HUES64 (cell line): ENCODE measurements around the gene SF3A1.

ENCODE experiments used
- H3K27ac ChIP-seq: 2 replicates; pipeline ENCODE4 v1.7.0; 2013; ENCODE audit warnings: low read depth, low read length, inconsistent platforms
- H3K27me3 ChIP-seq: 2 replicates; pipeline ENCODE4 v1.6.1; 2013; ENCODE audit warnings: mild to moderate bottlenecking, low read length; ENCODE audit not compliant: insufficient read depth
- H3K36me3 ChIP-seq: 2 replicates; pipeline ENCODE4 v1.6.1; 2013; ENCODE audit warnings: mild to moderate bottlenecking, low read length; ENCODE audit not compliant: insufficient read depth
- H3K4me1 ChIP-seq: 2 replicates; pipeline ENCODE4 v1.6.1; 2013; ENCODE audit warnings: mild to moderate bottlenecking, low read length, moderate library complexity; ENCODE audit not compliant: insufficient read depth
- H3K4me3 ChIP-seq: 2 replicates; pipeline ENCODE4 v1.5.1; 2013; ENCODE audit warnings: mild to moderate bottlenecking, low read length, moderate library complexity
- H3K9ac ChIP-seq: 2 replicates; pipeline ENCODE4 v1.6.1; 2013; ENCODE audit warnings: mild to moderate bottlenecking, low read depth, low read length
- H3K9me3 ChIP-seq: 2 replicates; pipeline ENCODE4 v1.6.1; 2013; ENCODE audit warnings: low read depth, low read length; ENCODE audit not compliant: insufficient read depth
- WGBS: fragments of 150-250, 120-280 bp; methylation state at CpG from one replicate; pipeline ENCODE4 v1.1.7; 2013; ENCODE audit warnings: missing lambda C conversion rate; 5-methylcytosine and 5-hydroxymethylcytosine counted together

SF3A1 gene

DNA sequence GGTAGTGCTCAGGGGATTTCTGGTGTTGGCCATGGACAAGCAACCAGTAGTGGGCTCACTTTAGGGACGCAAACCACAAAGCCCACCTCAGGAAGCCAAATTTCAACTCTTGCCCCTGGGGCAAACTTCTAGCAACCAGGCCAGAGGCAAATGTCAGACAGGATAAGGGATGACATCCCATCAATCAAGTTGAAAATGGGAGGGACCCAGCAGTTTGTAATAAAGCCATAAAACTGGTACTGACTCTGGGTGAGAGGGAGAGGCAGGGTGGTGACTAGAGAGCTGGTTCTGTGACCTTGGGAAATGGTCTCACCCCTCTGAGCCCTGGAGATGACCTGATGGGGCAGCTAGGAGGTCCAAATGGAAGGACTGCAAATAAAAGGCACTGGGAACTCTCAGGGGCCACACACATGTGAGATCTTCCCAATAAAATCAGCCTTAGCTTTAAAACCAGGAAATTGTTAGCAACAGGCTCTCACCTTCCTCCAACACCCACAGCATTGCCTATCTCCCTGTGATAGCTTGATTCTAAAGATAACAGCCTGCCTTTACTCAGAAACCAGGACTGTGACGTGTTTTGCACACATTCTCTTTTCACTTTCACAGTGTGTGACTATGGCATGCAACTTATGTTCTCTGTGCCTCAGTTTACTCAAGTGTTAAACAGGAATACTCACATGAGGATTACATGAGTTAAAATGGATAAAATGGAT is 23.5 kb downstream of the SF3A1 start:
- no peaks in the 10 kb centered on the region for H3K4me1 ChIP-seq
- no peaks in the 10 kb centered on the region for H3K9me3 ChIP-seq
- H3K36me3 ChIP-seq = peaks cover 76% of the 10 kb centered on the region
- WGBS = 97% methylated on average over 2 of the region's 2 CpGs
- no peak overlapping the region for H3K27ac ChIP-seq
- no peak overlapping the region for H3K9ac ChIP-seq
- H3K4me3 ChIP-seq = no peak overlapping the region
- no peaks in the 10 kb centered on the region for H3K27me3 ChIP-seq

DNA sequence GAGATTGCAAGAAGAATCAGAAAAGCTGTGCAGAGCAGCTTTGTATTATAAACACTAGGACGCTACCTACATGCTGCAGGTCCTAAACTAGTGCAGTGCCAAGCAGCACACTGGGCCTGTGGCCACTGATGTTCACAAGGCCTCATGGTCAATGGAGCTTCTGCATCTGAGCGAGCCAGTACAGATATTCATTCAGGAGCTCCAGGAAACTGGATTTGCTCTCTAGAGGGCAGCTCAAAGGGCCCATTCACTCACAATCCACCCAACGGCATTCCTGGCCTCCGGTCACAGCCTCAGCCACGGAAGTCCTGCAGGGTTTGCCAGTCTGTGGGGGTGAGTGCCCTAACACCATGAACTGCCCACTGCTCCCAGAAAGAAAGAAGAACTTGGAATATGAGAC is 24.1 kb downstream of the SF3A1 start:
- WGBS = 91% methylated on average over 5 of the region's 5 CpGs
- peaks cover 70% of the 10 kb centered on the region for H3K36me3 ChIP-seq
- no peak overlapping the region for H3K9ac ChIP-seq
- 0 out of 2 replicates have a peak, but pooled peaks cover 4% of the 10 kb centered on the region for H3K4me1 ChIP-seq
- no peak overlapping the region for H3K27ac ChIP-seq
- no peak overlapping the region for H3K4me3 ChIP-seq
- H3K27me3 ChIP-seq = no peaks in the 10 kb centered on the region
- H3K9me3 ChIP-seq = no peaks in the 10 kb centered on the region

- Histone ChIP-seq H3K27ac (no peak overlapping the region), H3K4me1 (peaks cover 13% of the 10 kb centered on the region; the same call in 1 of the 2 replicates), H3K27me3 (no peaks in the 10 kb centered on the region), H3K4me3 (no peak overlapping the region), H3K36me3 (peaks cover 30% of the 10 kb centered on the region), H3K9me3 (no peaks in the 10 kb centered on the region), H3K9ac (no peak overlapping the region)
- WGBS = 79% methylated on average over 3 of the region's 3 CpGs
These were observed 28.1 kb downstream of the SF3A1 start for GRCh38 chr22:30328466-30329049.

DNA sequence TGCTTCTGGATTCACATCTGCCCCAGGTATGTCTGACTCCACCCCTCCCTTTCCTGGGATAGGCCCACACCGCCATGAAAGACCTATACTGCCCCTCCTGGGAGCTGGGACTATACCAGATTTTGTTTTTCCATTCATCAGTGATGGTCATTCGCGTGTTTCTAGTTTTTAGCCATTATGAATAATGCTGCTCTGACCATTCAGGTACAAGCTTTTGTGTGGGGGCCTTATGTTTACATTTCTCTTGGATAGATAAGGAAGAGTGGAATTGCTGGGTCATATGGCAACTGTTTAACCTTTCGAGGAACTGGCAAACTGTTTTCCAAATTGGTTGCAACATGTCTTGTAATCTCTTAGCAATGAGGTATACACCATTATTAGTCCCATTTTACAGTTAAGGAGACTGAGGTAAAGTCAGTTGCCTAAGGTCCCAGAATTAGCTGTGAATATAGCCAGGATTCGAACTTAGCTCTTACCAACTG is 28.8 kb downstream of the SF3A1 start:
- no peaks in the 10 kb centered on the region for H3K9me3 ChIP-seq
- no peaks in the 10 kb centered on the region for H3K27me3 ChIP-seq
- H3K27ac ChIP-seq = no peak overlapping the region
- no peak overlapping the region for H3K4me3 ChIP-seq
- 70% methylated on average over 5 of the region's 5 CpGs for WGBS
- no peak overlapping the region for H3K9ac ChIP-seq
- H3K4me1 ChIP-seq = peaks cover 13% of the 10 kb centered on the region; the same call in 1 of the 2 replicates
- peaks cover 24% of the 10 kb centered on the region for H3K36me3 ChIP-seq

DNA sequence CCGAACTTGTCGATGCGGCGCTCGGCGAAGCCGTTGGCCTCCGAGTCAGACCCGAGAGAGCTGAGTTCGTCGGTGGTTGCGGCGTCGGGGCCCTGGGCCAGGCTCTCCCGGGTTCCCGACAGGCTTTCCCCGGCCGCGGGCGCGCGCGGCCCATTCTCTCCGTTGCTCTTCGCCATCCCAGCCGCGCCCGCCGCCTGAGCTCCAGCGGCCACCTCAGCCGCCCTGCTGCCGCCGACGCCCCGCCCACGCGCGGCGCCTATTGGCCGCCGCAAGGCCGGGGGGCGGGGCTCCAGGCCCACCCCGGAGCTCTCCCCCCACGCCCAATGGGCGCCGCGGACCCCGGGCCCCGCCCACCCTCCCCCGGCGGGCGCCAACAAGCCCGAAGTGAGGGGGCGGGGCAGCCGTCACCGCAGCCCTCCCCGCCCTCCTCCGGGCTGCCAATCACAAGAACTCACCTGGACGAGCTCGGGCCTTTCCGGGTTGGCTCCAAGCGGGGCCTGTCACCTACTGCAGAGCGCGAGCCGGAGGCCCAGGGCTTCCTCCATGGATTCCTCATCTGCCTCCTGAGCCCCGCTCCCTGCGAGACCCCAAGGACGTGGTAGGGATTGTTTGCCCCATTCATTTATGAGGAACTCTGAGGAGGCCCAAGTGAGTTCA is 29.9 kb downstream of the SF3A1 start, which contains the start of gene TBC1D10A:
TSS of gene TBC1D10A (minus strand) at position 236 of the 657 bp plus-strand sequence. CDS start at position 176, 60 bp downstream.
- H3K27me3 ChIP-seq = no peaks in the 10 kb centered on the region
- H3K9ac ChIP-seq = peak within 1 kb of the TSS; percentile 62
- H3K27ac ChIP-seq = peak within 1 kb of the TSS; percentile 41; the same call in 1 of the 2 replicates
- H3K36me3 ChIP-seq = peaks cover 13% of the 10 kb centered on the region
- no peaks in the 10 kb centered on the region for H3K9me3 ChIP-seq
- H3K4me1 ChIP-seq = peaks cover 13% of the 10 kb centered on the region; the same call in 1 of the 2 replicates
- under 1% methylated on average over 68 of the region's 69 CpGs for WGBS
- peak within 1 kb of the TSS; percentile 91 for H3K4me3 ChIP-seq

DNA sequence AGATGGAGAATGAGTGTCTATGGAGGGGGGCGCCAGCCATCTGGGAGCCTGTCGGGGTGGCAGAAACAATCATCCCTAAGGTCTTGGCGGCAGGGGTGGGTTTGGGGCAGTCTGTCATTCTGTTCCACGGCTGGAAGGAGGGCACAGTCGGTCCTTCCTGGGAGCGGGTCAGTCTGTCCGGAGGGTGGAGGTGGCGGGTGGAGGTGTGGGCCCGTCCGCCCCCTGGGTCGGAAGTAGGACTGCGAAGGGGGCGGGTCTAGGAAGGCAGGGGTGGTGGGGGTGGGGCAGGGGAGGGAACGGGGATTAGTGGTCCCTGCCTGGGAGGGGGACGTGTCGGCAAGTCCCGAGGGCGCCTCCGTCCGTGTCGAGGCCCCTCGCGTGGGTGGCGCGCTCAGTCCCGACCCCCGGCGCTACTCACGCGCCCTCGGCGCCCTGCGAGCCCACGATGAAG is 30.4 kb downstream of the SF3A1 start:
- under 1% methylated on average over 33 of the region's 34 CpGs for WGBS
- Histone ChIP-seq H3K4me1 (peaks cover 13% of the 10 kb centered on the region; the same call in 1 of the 2 replicates), H3K27me3 (no peaks in the 10 kb centered on the region), H3K36me3 (peaks cover 9% of the 10 kb centered on the region), H3K9me3 (no peaks in the 10 kb centered on the region), H3K9ac (peak overlapping the region; percentile 62), H3K27ac (no peak overlapping the region), H3K4me3 (peak overlapping the region; percentile 91)

GRCh38 chr22:30325724-30326254 is 30.9 kb downstream of the SF3A1 start:
- Histone ChIP-seq H3K36me3 (peaks cover 4% of the 10 kb centered on the region), H3K27me3 (no peaks in the 10 kb centered on the region), H3K9ac (no peak overlapping the region), H3K4me3 (peak overlapping the region; percentile 91), H3K9me3 (no peaks in the 10 kb centered on the region), H3K4me1 (peaks cover 13% of the 10 kb centered on the region; the same call in 1 of the 2 replicates), H3K27ac (no peak overlapping the region)
- 59% methylated on average over 14 of the region's 14 CpGs for WGBS

DNA sequence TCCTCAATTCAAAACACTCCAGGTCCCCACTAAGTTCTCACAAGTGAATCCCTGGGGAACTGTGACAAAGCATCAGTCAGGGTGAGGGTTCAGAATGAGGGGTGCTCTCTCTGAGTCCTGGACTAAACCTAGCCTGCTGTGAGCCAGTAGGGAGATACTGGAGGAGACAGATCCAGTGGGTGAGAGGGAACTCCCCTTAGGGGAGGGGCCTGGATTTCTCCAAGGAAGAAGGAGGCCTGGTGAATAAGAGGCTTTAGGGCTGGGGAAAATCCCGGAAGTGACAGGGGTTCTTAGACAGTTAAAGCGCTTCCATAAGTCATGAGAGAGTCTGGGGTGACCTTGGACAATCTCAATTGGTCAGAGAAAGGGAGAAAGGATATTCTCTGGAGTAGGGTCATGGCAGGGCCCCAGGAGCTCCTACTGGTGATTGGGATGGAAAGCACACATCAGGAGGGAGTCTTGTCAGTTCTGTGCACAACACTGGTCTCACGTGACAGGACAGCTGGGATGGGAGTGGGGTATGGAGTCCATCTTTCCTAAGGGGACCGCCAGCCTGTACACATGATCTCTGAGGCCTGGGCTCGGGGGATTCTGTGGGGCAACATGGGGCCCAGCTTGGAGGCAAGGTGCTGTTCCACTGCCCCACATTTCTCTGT is 31.5 kb downstream of the SF3A1 start:
- H3K4me3 ChIP-seq = 0 out of 2 replicates have a peak overlapping the region, but pooled peaks have one; percentile 91
- peaks cover 13% of the 10 kb centered on the region; the same call in 1 of the 2 replicates for H3K4me1 ChIP-seq
- no peaks in the 10 kb centered on the region for H3K9me3 ChIP-seq
- WGBS = 74% methylated on average over 5 of the region's 5 CpGs
- H3K27me3 ChIP-seq = no peaks in the 10 kb centered on the region
- no peaks in the 10 kb centered on the region for H3K36me3 ChIP-seq
- H3K9ac ChIP-seq = no peak overlapping the region
- H3K27ac ChIP-seq = no peak overlapping the region

GRCh38 chr22:30324014-30324730 is 32.5 kb downstream of the SF3A1 start:
- Histone ChIP-seq H3K9ac (no peak overlapping the region), H3K4me1 (peaks cover 13% of the 10 kb centered on the region; the same call in 1 of the 2 replicates), H3K36me3 (no peaks in the 10 kb centered on the region), H3K4me3 (no peak overlapping the region), H3K27ac (no peak overlapping the region), H3K27me3 (no peaks in the 10 kb centered on the region), H3K9me3 (no peaks in the 10 kb centered on the region)
- WGBS = 92% methylated on average over 4 of the region's 8 CpGs

DNA sequence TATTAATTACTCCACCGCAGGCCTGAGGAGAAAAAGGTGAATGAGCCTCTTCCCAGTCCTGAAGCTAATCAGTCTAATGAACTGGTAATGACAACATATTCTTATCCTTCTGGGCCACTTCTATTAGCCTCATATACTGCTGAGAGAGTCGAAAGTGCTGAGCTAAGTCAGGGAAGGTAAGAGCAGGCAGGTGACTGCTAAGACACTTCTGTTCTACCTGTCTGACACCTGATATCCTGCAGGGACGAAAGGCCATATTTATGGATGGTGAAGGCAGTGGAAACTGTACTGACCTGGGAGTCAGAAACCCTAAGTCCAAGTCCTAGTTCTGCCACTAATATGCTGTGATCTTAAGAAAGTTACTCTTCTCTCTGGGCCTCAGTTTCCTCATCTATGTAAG is 33.4 kb downstream of the SF3A1 start:
- Histone ChIP-seq H3K27ac (no peak overlapping the region), H3K4me3 (no peak overlapping the region), H3K36me3 (no peaks in the 10 kb centered on the region), H3K9me3 (no peaks in the 10 kb centered on the region), H3K27me3 (no peaks in the 10 kb centered on the region), H3K4me1 (peaks cover 13% of the 10 kb centered on the region; the same call in 1 of the 2 replicates), H3K9ac (no peak overlapping the region)
- 98% methylated on average over 3 of the region's 3 CpGs for WGBS
